NB4 (cell line): ENCODE data around the gene SLC26A1.

Source experiments
- CTCF ChIP-seq: IDR thresholded peaks from one replicate; pipeline ENCODE4 v1.5.1; 2012; ENCODE audit warnings: low read depth, low read length
- MYC ChIP-seq: IDR thresholded peaks from 2 replicates; pipeline ENCODE4 v1.6.1; 2011; ENCODE audit warnings: low read depth, low read length
- TF ChIP-seq, protein P1 (sequence below): IDR thresholded peaks from 2 replicates; pipeline ENCODE4 v1.6.1; 2011; ENCODE audit warnings: low read depth, low read length

DNA sequence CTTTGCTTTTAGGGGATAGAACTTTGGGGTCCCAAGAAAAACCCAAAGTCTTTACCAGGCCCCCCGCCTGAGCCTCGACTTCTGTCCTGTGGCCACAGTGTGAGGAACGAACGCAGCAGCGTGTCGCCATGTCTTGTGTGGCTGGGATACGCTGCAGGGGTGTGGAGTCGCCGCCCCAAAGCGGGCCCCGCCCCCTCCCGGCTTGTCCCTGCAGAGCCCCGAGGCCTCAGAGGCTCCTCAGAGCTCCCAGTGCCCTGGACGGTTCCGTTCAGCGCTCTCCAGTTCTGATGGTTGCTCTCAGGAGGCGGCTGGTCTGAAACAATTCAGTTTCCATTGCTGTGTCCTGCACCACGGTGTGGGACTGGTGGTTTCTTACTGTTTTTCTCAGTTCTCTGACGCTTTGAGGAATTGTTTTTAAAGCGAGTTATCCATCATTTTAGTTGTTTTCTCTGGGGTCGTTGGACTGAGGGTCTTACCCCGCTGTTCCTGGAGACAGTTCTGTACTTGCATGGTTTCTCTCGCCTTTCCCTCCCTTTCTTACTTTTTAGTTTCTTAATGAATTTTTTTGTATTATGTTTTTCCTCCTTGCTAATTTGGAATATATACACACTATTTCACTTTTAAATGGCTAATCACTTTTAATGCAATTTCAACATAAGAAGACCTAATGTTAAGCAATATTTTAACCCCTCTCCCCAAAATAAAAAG is 7.9 kb downstream of the SLC26A1 start:
- TF ChIP-seq CTCF (no peak), MYC (no peak)
- TF ChIP-seq, protein P1, sequence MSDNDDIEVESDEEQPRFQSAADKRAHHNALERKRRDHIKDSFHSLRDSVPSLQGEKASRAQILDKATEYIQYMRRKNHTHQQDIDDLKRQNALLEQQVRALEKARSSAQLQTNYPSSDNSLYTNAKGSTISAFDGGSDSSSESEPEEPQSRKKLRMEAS = no peak
